ENCODE measurements around the gene ZNF747.
A peak's percentile ranks its signal among the peaks of the same experiment; 100 is the strongest.

The ZNF747 gene

GRCh38 chr16:30510376-30510938 lies 24.2 kb downstream of the ZNF747 start:
- no peak for DNase-seq

GRCh38 chr16:30509081-30509765 lies 25.4 kb downstream of the ZNF747 start:
- peak; percentile 69 for DNase-seq

- no peak for DNase-seq
Measured at GRCh38 chr16:30503403-30504296, 31.0 kb downstream of the ZNF747 start.

GRCh38 chr16:30499284-30499683 lies 35.4 kb downstream of the ZNF747 start:
- DNase-seq, result no peak

- no peak for DNase-seq
Measured at GRCh38 chr16:30494709-30495108, 39.9 kb downstream of the ZNF747 start.

GRCh38 chr16:30493941-30494488 lies 40.6 kb downstream of the ZNF747 start:
- no peak for DNase-seq

GRCh38 chr16:30491744-30492308 lies 42.8 kb downstream of the ZNF747 start:
- DNase-seq, result peak; percentile 94

GRCh38 chr16:30491229-30491628 lies 43.4 kb downstream of the ZNF747 start:
- no peak for DNase-seq

- DNase-seq, result peak; percentile 53
Measured at GRCh38 chr16:30490210-30490609, 44.4 kb downstream of the ZNF747 start.

- DNase-seq, result peak; percentile 20
Measured at GRCh38 chr16:30488764-30489605, 45.7 kb downstream of the ZNF747 start.

- DNase-seq, result peak; percentile 52
Measured at GRCh38 chr16:30485818-30486436, 48.7 kb downstream of the ZNF747 start.

- no peak for DNase-seq
Measured at GRCh38 chr16:30484887-30485286, 49.8 kb downstream of the ZNF747 start.

- DNase-seq, result peak; percentile 76
Measured at GRCh38 chr16:30482366-30482765, 52.3 kb downstream of the ZNF747 start.

GRCh38 chr16:30481381-30481780 lies 53.3 kb downstream of the ZNF747 start:
- DNase-seq, result no peak
